ENCODE measurements around the gene DYNC1I1.

DNA sequence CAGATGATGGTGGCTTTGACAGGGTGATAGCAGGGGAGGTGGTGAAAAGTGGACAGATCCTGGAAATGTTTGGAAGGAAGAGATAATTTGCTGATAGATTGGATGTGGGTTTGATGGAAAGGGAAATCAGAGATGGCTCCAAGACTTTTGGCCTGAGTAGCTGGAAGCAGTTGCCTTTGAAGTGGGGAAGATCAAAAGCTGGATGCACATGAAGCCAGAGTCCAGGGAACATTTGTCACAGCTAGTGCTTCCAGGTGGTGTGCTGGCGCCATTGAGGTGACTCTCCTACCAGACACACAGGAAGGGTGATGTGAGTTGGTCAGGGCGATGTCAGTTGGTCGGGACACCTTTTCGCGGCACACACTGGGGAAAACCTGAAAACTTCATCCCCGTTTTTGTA, 15.9 kb downstream of the DYNC1I1 start:
- TF ChIP-seq, protein P1, sequence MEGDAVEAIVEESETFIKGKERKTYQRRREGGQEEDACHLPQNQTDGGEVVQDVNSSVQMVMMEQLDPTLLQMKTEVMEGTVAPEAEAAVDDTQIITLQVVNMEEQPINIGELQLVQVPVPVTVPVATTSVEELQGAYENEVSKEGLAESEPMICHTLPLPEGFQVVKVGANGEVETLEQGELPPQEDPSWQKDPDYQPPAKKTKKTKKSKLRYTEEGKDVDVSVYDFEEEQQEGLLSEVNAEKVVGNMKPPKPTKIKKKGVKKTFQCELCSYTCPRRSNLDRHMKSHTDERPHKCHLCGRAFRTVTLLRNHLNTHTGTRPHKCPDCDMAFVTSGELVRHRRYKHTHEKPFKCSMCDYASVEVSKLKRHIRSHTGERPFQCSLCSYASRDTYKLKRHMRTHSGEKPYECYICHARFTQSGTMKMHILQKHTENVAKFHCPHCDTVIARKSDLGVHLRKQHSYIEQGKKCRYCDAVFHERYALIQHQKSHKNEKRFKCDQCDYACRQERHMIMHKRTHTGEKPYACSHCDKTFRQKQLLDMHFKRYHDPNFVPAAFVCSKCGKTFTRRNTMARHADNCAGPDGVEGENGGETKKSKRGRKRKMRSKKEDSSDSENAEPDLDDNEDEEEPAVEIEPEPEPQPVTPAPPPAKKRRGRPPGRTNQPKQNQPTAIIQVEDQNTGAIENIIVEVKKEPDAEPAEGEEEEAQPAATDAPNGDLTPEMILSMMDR (IDR thresholded peaks at IDR 0.05 in 4 of 5, conservative IDR thresholded peaks at IDR 0.05 in 1 of 5) = no peak
- no peak for TF ChIP-seq POLR2A (IDR thresholded peaks at IDR 0.05)

Data from gastrocnemius medialis (tissue), 4 donors.